Fibroblast of lung (primary cell): ENCODE results near the gene NBPF9. TPM values are rescaled to one million over a fixed set of nuclear protein-coding genes. Genes with fewer than 3 reads are reported as not detected.
"Not testable (repeated sequence)": the region's sequence is repeated elsewhere in the genome, so short reads cannot be mapped to it uniquely, and the experiment has no call there.

Source experiments
- DNase-seq, 2 donors: peaks; one replicate each; pipeline versions ENCODE4 v3.0.0 to v3.0.0-alpha.2; 2010; ENCODE audit warnings: low read depth in 2 of 2
- H2AFZ ChIP-seq: 2 replicates; pipeline ENCODE4 v1.5.1; 2012; ENCODE audit warnings: low read length, control low read depth, inconsistent platforms
- H3K27ac ChIP-seq: 2 replicates; pipeline ENCODE4 v1.5.1; 2011; ENCODE audit warnings: low read length, control low read depth; ENCODE audit not compliant: insufficient read depth
- H3K27me3 ChIP-seq: 2 replicates; pipeline ENCODE4 v1.5.1; 2011; ENCODE audit warnings: mild to moderate bottlenecking, low read length; ENCODE audit not compliant: control insufficient read depth, insufficient read depth
- H3K36me3 ChIP-seq: 2 replicates; pipeline ENCODE4 v1.5.1; 2011; ENCODE audit warnings: low read length; ENCODE audit not compliant: control insufficient read depth, insufficient read depth
- H3K4me1 ChIP-seq: 2 replicates; pipeline ENCODE4 v1.5.1; 2011; ENCODE audit warnings: low read length; ENCODE audit not compliant: control insufficient read depth, insufficient read depth; ENCODE audit errors: extremely low read depth
- H3K4me2 ChIP-seq: 2 replicates; pipeline ENCODE4 v1.5.1; 2011; ENCODE audit warnings: low read length, control low read depth; ENCODE audit not compliant: insufficient read depth; ENCODE audit errors: extremely low read depth
- H3K4me3 ChIP-seq, 4 experiments: fragments of 200-600 bp in 1 of 4; sonication (generic) in 1 of 4; replicated peaks in 1 of 4; 2 replicates each; pipeline ENCODE4 v1.5.1; 2011 to 2016; ENCODE audit warnings: low read length in 4 of 4, low read depth in 3 of 4, mild to moderate bottlenecking in 3 of 4, control low read depth in 2 of 4, inconsistent platforms in 1 of 4, mixed read lengths in 1 of 4; ENCODE audit not compliant: insufficient read depth in 1 of 4; ENCODE audit errors: control extremely low read depth in 1 of 4
- H3K79me2 ChIP-seq: 2 replicates; pipeline ENCODE4 v1.5.1; 2012; ENCODE audit warnings: mild to moderate bottlenecking, low read length, inconsistent platforms; ENCODE audit not compliant: control insufficient read depth, insufficient read depth
- H3K9ac ChIP-seq: 2 replicates; pipeline ENCODE4 v1.5.1; 2011; ENCODE audit warnings: mild to moderate bottlenecking, low read length, control low read depth; ENCODE audit not compliant: insufficient read depth
- H3K9me3 ChIP-seq: 2 replicates; pipeline ENCODE4 v1.5.1; 2012; ENCODE audit warnings: low read depth, low read length; ENCODE audit not compliant: control insufficient read depth, insufficient read depth
- H4K20me1 ChIP-seq: 2 replicates; pipeline ENCODE4 v1.5.1; 2011; ENCODE audit warnings: low read length; ENCODE audit not compliant: control insufficient read depth, insufficient read depth; ENCODE audit errors: extremely low read depth
- polyA minus RNA-seq: library from RNA; depleted of rRNA, polyadenylated mRNA; stranded (reverse); fragments of >200 nt; gene quantifications from 2 replicates; pipeline ENCODE4 v1.2.3, GENCODE V29; 2011; ENCODE audit warnings: low replicate concordance
- polyA plus RNA-seq, 2 donors: library from polyadenylated mRNA; depleted of rRNA in 1 of 2; stranded (reverse) in 1 of 2; unstranded in 1 of 2; fragments of >200 nt; gene quantifications; 2 replicates each; pipeline ENCODE4 v1.2.1, GENCODE V29; 2011 to 2012; ENCODE audit warnings: missing spikeins in 1 of 2
- total RNA-seq: library from RNA; depleted of rRNA; stranded (reverse); fragments of >200 nt; gene quantifications from 2 replicates; pipeline ENCODE4 v1.2.1, GENCODE V29; 2014

Gene NBPF9, protein sequence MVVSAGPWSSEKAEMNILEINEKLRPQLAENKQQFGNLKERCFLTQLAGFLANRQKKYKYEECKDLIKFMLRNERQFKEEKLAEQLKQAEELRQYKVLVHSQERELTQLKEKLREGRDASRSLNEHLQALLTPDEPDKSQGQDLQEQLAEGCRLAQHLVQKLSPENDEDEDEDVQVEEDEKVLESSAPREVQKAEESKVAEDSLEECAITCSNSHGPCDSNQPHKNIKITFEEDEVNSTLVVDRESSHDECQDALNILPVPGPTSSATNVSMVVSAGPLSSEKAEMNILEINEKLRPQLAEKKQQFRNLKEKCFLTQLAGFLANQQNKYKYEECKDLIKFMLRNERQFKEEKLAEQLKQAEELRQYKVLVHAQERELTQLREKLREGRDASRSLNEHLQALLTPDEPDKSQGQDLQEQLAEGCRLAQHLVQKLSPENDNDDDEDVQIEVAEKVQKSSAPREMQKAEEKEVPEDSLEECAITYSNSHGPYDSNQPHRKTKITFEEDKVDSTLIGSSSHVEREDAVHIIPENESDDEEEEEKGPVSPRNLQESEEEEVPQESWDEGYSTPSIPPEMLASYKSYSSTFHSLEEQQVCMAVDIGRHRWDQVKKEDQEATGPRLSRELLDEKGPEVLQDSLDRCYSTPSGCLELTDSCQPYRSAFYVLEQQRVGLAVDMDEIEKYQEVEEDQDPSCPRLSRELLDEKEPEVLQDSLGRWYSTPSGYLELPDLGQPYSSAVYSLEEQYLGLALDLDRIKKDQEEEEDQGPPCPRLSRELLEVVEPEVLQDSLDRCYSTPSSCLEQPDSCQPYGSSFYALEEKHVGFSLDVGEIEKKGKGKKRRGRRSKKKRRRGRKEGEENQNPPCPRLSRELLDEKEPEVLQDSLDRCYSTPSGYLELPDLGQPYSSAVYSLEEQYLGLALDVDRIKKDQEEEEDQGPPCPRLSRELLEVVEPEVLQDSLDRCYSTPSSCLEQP (N-terminal part only)
- total RNA-seq = 20.8 and 23.9 TPM in 2 replicates
- 20.8 and 21.4 TPM in 2 replicates for polyA plus RNA-seq
- 16.7 and 17.6 TPM in 2 replicates for polyA plus RNA-seq (2012)
- polyA minus RNA-seq = 18.2 and 25.1 TPM in 2 replicates

DNA sequence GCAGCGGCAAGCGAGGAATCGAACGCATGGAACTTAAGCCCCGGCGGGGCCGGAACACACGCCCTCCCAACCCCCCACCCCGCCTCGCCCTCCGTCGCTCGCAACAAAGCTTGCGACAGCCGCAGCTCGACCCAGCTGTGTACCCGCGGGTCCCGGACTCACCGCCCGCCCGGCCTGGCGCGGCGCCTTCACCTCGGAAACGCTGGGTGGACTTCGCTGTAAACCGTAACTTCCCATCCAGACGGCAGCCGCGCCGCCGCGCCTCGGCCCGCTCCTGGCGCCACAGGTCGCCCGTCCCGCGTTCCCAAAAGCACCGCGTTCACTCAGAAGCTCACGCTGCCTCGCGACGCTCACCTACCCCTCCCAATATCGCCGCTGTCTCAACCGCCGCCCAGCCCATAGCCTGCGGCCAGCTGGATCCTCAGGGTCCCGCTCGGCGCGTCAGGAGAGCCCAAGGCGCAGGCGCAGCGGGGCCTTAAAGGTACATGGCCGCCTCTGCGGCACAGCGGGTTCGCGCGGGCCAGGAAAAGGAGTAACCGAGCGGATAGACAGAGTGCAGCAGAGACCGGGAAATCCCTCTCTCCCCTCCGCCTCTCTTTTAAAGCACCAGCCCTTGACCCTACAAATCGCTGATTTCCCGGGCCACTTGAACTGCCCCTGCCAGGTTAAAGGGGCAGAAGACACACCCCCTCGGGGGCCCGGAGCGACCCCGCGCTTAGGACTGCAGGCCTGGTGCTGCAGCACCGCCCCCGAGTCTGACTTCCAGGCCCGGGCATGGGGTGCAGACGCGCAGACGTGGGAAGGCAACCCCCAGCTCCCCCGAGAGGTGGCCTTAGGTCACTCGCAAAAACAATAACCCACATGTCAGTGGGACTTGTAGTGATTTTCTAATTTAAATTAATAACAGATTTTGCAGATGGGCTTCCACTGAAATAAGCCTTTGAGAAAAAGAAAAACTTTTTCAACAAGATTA, at the start of gene NBPF9:
TSS of gene NBPF9 (minus strand) at position 443 of the 973 bp plus-strand sequence. CDS start 21,412 bp downstream, outside the sequence.
- DNase-seq = peak; percentile 42 to 48
- Histone ChIP-seq H3K4me3 (peak within 1 kb of the TSS in 3 of 4 experiments; percentile 41 to 57 (median 51)), H3K27ac (peak within 1 kb of the TSS; percentile 61), H3K9ac (peak within 1 kb of the TSS; percentile 62)
- H3K4me2 ChIP-seq, H3K79me2 ChIP-seq, H3K4me1 ChIP-seq, H3K9me3 ChIP-seq, H4K20me1 ChIP-seq, H3K36me3 ChIP-seq, H3K27me3 ChIP-seq, H2AFZ ChIP-seq: not testable (repeated sequence)

DNA sequence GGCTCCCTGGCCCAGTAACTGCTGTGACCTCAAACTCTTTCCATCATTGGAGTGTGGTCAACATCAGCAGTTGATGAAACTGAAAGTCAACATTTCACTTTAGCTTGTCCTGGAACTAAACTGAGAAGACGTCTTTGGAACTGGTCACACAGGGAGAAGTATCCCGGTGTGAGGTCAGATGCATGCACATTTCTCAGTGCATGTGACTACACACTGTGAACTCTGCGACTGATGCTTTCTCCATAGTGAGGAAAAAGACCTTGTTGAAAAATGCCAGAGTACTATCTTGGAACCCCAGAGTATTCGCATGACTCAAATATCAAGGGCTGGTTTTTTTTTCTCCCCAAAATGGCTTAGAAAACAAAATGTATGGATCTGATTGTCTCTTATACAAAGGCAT, 46.6 kb upstream of the NBPF9 start:
- DNase-seq = peak in 1 of 2 donors; percentile 1
- H3K79me2 ChIP-seq = not testable (repeated sequence)

DNA sequence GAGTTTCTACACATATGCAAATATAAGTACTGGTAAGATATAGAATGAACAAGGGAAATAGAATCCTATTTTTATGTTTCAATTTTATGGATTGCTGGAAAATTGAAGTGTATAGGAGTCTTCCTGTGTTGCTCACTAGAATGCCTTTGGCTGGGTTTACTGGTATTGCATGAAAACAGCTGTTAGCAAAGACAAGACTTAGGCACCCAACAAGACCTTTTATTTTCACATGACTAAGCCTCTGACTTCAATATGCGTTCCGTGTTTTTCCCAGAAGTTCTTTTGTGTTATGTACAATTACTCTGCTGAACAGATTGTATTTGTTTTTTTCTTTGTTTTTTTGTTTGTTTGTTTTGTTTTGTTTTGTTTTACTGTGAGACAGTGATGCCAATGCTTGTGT, 34.2 kb upstream of the NBPF9 start:
- H2AFZ ChIP-seq, H3K4me1 ChIP-seq, H4K20me1 ChIP-seq, H3K9ac ChIP-seq, H3K36me3 ChIP-seq, H3K27ac ChIP-seq, H3K9me3 ChIP-seq, H3K4me3 ChIP-seq, H3K27me3 ChIP-seq, H3K4me2 ChIP-seq, H3K79me2 ChIP-seq: not testable (repeated sequence)
- DNase-seq = peak in 1 of 2 donors; percentile 2

More for the DNA sequence above, 46.6 kb upstream of the NBPF9 start:
- H3K27ac ChIP-seq, H3K4me2 ChIP-seq, H3K4me1 ChIP-seq, H3K9me3 ChIP-seq, H3K27me3 ChIP-seq, H3K4me3 ChIP-seq, H3K36me3 ChIP-seq, H4K20me1 ChIP-seq, H2AFZ ChIP-seq, H3K9ac ChIP-seq: not testable (repeated sequence)

DNA sequence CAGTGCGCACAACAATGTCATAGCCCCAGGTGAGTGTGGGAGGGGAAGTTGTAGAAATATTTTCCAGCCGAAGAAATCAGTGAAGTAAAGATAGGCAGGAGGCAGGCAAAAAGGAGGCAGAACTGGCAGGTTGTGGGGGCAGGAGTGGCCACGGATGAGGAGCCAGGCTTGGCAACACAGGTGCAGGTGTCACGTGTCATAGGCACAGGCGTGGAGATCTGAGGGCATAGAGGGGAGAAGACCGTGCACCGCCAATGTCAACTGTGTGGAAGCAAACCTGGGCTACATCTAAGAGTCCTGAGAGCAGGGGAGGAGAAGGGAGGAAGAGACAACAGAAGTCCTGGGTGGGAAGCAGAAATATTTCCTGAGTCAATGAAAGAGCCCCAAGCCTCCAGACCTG, 27.6 kb upstream of the NBPF9 start:
- not testable (repeated sequence) for H3K4me3 ChIP-seq, H3K27ac ChIP-seq, H4K20me1 ChIP-seq, H3K36me3 ChIP-seq, H2AFZ ChIP-seq, H3K9me3 ChIP-seq, DNase-seq, H3K79me2 ChIP-seq, H3K4me2 ChIP-seq, H3K4me1 ChIP-seq, H3K27me3 ChIP-seq, H3K9ac ChIP-seq

DNA sequence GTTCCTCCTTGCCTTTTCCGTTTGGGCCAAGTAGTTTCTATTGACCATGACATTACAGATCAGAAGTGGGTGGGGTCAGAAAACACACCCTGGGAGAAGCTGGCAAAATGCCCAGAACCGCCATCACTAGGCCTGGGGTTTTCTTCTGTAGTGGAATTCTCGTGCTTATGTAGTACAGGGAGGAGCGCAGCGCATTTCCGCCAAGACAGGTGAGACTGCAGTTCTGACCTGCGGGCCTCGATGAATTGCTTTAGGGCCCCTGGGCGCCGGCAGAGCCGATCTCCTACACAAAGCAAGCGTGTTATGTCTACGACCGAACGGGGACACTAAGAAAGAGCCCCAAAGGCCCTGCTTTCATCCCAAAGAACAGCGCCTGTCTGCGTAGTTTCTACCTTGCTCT, 25.9 kb upstream of the NBPF9 start:
- H3K4me2 ChIP-seq, H3K4me1 ChIP-seq, H3K79me2 ChIP-seq, H3K27me3 ChIP-seq, H3K4me3 ChIP-seq, DNase-seq, H4K20me1 ChIP-seq, H3K27ac ChIP-seq, H3K36me3 ChIP-seq, H2AFZ ChIP-seq, H3K9me3 ChIP-seq, H3K9ac ChIP-seq: not testable (repeated sequence)

DNA sequence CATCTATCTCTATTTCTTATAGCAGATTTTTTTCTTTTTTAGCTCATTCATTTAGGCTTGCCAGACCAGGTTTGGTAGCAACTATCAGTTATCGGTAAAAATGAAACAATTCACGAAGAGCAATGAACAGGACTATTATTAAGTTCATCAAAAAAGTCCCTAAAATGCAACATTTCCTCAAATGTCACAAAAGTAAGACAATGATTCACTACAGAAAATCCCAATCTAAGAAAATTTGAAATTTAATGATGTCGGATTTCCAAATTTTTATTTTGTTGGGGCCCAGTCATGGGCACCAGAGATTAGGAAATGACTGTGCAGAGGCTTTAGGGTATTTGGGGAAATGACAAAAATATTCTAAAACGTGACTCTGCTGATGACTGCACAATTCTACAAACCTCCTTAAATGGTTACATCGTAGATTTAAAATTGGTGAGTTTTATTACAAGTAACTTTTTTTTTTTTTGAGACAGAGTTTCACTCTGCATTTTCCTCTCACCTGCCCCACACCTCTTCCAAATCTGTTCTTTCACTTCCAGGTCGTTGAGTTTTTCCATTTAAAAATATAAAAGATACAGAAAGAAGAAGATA, 23.3 kb upstream of the NBPF9 start:
- not testable (repeated sequence) for H3K36me3 ChIP-seq, H3K9me3 ChIP-seq, H3K9ac ChIP-seq, H3K27me3 ChIP-seq, DNase-seq, H3K4me2 ChIP-seq, H3K4me3 ChIP-seq, H3K79me2 ChIP-seq, H3K4me1 ChIP-seq, H3K27ac ChIP-seq, H2AFZ ChIP-seq, H4K20me1 ChIP-seq
